Measurements from ENCODE around the gene B4GALT2. TPM values are rescaled to one million over a fixed set of nuclear protein-coding genes. Genes with fewer than 3 reads are reported as not detected.
A peak's percentile ranks its signal among the peaks of the same experiment; 100 is the strongest.

Gene B4GALT2
- total RNA-seq, 1 experiment from 2014 or later: 66.2 TPM

- ChIA-PET CTCF (no interaction called here), POLR2A (ENCODE audit: unreplicated experiment) (no interaction called here)
- Histone ChIP-seq H3K4me1 (replicated peaks; ENCODE audit: insufficient read depth) (peaks cover 71% of the 10 kb centered on the region), H3F3A (ENCODE audit: insufficient read depth, low read depth) (peaks cover 75% of the 10 kb centered on the region), H3K9me3 (ENCODE audit: insufficient read depth, low read depth) (no peaks in the 10 kb centered on the region), H4K20me1 (ENCODE audit: insufficient read depth) (peaks cover 14% of the 10 kb centered on the region), H3K27me3 (ENCODE audit: insufficient read depth, low read depth) (no peaks in the 10 kb centered on the region), H3K27ac (peak overlapping the region; percentile 91), H3K79me2 (ENCODE audit: low read depth) (peaks cover 48% of the 10 kb centered on the region), H3K4me3 (no peak overlapping the region), H3K9me2 (ENCODE audit: insufficient read depth) (no peaks in the 10 kb centered on the region), H3K36me3 (ENCODE audit: low read depth) (peaks cover 37% of the 10 kb centered on the region), H3K4me2 (peak overlapping the region; percentile 99), H2AFZ (no peak overlapping the region)
- intact Hi-C loops (cut with micrococcal nuclease; ENCODE audit: unreplicated experiment): no loop called here
- DNase-seq: no peak
- TF ChIP-seq EZH2 (IDR thresholded peaks at IDR 0.05; ENCODE audit: low read depth): no peak
- TF ChIP-seq CTCF (conservative IDR thresholded peaks at IDR 0.05): no peak
- BruUV-seq (replicated peaks): no TSS peak
These were observed 48.3 kb downstream of the B4GALT2 start for GRCh38 chr1:44027320-44027719.

- H3K4me3 ChIP-seq: peak overlapping the region; percentile 97
- POLR2A ChIA-PET (ENCODE audit: unreplicated experiment): interaction anchor here (0.6 to 0.7 kb wide), 3 partner anchors 41 to 1495 kb away, joined by 4 read pairs; no protein-coding TSS in a partner anchor
- intact Hi-C loops (cut with micrococcal nuclease; ENCODE audit: unreplicated experiment): no loop called here
- DNase-seq: peak in 1 of 2 experiments; percentile 31
- H3K9me3 ChIP-seq (ENCODE audit: insufficient read depth, low read depth): no peaks in the 10 kb centered on the region
- H3K36me3 ChIP-seq (ENCODE audit: low read depth): peaks cover 16% of the 10 kb centered on the region
- no peaks in the 10 kb centered on the region for H3K27me3 ChIP-seq (ENCODE audit: insufficient read depth, low read depth)
- peak overlapping the region; percentile 99 for H3K4me2 ChIP-seq
- H3K4me1 ChIP-seq (replicated peaks; ENCODE audit: insufficient read depth): peaks cover 64% of the 10 kb centered on the region
- CTCF ChIA-PET: no interaction called here
- no TSS peak for BruUV-seq (replicated peaks)
- H3F3A ChIP-seq (ENCODE audit: insufficient read depth, low read depth): peaks cover 78% of the 10 kb centered on the region
- H3K27ac ChIP-seq: peak overlapping the region; percentile 91
- H3K79me2 ChIP-seq (ENCODE audit: low read depth): peaks cover 42% of the 10 kb centered on the region
- no peak overlapping the region for H2AFZ ChIP-seq
- H4K20me1 ChIP-seq (ENCODE audit: insufficient read depth): peaks cover 9% of the 10 kb centered on the region
- H3K9me2 ChIP-seq (ENCODE audit: insufficient read depth): no peaks in the 10 kb centered on the region
- TF ChIP-seq EZH2 (IDR thresholded peaks at IDR 0.05; ENCODE audit: low read depth) (no peak), CTCF (conservative IDR thresholded peaks at IDR 0.05) (no peak)
These were observed 50.4 kb downstream of the B4GALT2 start for GRCh38 chr1:44029260-44029910.

- no TSS peak for BruUV-seq (replicated peaks)
- H3K4me2 ChIP-seq: peak overlapping the region; percentile 99
- CTCF ChIA-PET: interaction anchor here (0.5 kb wide), 1 partner anchor 18 kb away, joined by 4 read pairs; no protein-coding TSS in a partner anchor
- DNase-seq: peak; percentile 80 to 93
- H3K9me2 ChIP-seq (ENCODE audit: insufficient read depth): no peaks in the 10 kb centered on the region
- H3F3A ChIP-seq (ENCODE audit: insufficient read depth, low read depth): peaks cover 71% of the 10 kb centered on the region
- H3K27ac ChIP-seq: peak overlapping the region; percentile 91
- POLR2A ChIA-PET (ENCODE audit: unreplicated experiment): interaction anchor here (0.6 to 0.8 kb wide), 3 partner anchors 42 to 702 kb away, joined by 3 to 5 read pairs (median 4); no protein-coding TSS in a partner anchor
- peaks cover 57% of the 10 kb centered on the region for H3K4me1 ChIP-seq (replicated peaks; ENCODE audit: insufficient read depth)
- no peaks in the 10 kb centered on the region for H3K27me3 ChIP-seq (ENCODE audit: insufficient read depth, low read depth)
- TF ChIP-seq CTCF (conservative IDR thresholded peaks at IDR 0.05): no peak
- no peak for TF ChIP-seq EZH2 (IDR thresholded peaks at IDR 0.05; ENCODE audit: low read depth)
- peak overlapping the region; percentile 97 for H3K4me3 ChIP-seq
- peaks cover 39% of the 10 kb centered on the region for H3K79me2 ChIP-seq (ENCODE audit: low read depth)
- H4K20me1 ChIP-seq (ENCODE audit: insufficient read depth): peaks cover 4% of the 10 kb centered on the region; the same call in 1 of the 2 replicates
- H3K9me3 ChIP-seq (ENCODE audit: insufficient read depth, low read depth): no peaks in the 10 kb centered on the region
- H2AFZ ChIP-seq: 0 out of 2 replicates have a peak overlapping the region, but pooled peaks have one; percentile 48
- peaks cover 14% of the 10 kb centered on the region for H3K36me3 ChIP-seq (ENCODE audit: low read depth)
- intact Hi-C loops (cut with micrococcal nuclease; ENCODE audit: unreplicated experiment): loop anchor here (1.0 to 10.0 kb wide), 7 partner anchors 38 to 775 kb away; partner anchors contain the start of genes ARMH1, BTBD19, CCDC24 and DYNLT4
These were observed 51.0 kb downstream of the B4GALT2 start for GRCh38 chr1:44029911-44030604.
